HepG2 (cell line): ENCODE results near the gene MDH1B. TPM values are rescaled to one million over a fixed set of nuclear protein-coding genes. Genes with fewer than 3 reads are reported as not detected.
"Not testable (repeated sequence)": the region's sequence is repeated elsewhere in the genome, so short reads cannot be mapped to it uniquely, and the experiment has no call there.

Experiments
- ATAC-seq: fragments of 200-7000 bp; cut with Tn5 transposase; 3 replicates; pipeline ENCODE4 v1.9.1; 2020; ENCODE audit warnings: mild to moderate bottlenecking, moderate library complexity
- BruUV-seq: library from RNA; stranded (reverse); fragments of 400-500 nt; replicated peaks from 2 replicates; lab custom pipeline; 2021; lab: Mats Ljungman, UMichigan
- CTCF ChIA-PET: fragments of 300-600 bp; formaldehyde crosslinking; extraction: SDS; loops from one replicate; lab custom pipeline; 2021; ENCODE audit warnings: low total read pairs, inconsistent platforms, low intra/inter-chr PET ratio; lab: Yijun Ruan, JAX
- POLR2A ChIA-PET: fragments of 350-600 bp; sonication (Branson Sonifier 250); formaldehyde crosslinking; loops from one replicate; lab custom pipeline; 2020; ENCODE audit warnings: antibody characterized with exemption, inconsistent platforms; lab: Yijun Ruan, JAX
- DNase-seq: peaks from one replicate; pipeline ENCODE4 v3.0.0-alpha.2; 2015; ENCODE audit warnings: low spot score
- FAIRE-seq: peaks from 3 replicates; lab custom pipeline; 2011; peaks lifted over from hg19 to GRCh38; lab: Jason Lieb, UNC
- H2AFZ ChIP-seq: one replicate; pipeline ENCODE4 v1.6.1; 2011; ENCODE audit warnings: low read length, inconsistent platforms
- H3K27ac ChIP-seq: fragments of 300-600 bp; 3 replicates; pipeline ENCODE4 v1.8.0; 2011; ENCODE audit warnings: mixed run types, mild to moderate bottlenecking, mixed read lengths, low read length, inconsistent platforms; ENCODE audit not compliant: insufficient read depth; ENCODE audit errors: extremely low read length
- H3K27me3 ChIP-seq, 2 experiments: fragments of 200-600 bp in 1 of 2; 2 replicates in 1 of 2; 3 replicates in 1 of 2; pipeline versions ENCODE4 v1.6.0 to v1.8.0; 2011; ENCODE audit warnings: low read length in 2 of 2, mild to moderate bottlenecking in 2 of 2, moderate library complexity in 2 of 2, inconsistent platforms in 1 of 2; ENCODE audit not compliant: insufficient read depth in 2 of 2, control insufficient read depth in 1 of 2
- H3K36me3 ChIP-seq, 2 experiments: fragments of 200-600 bp in 1 of 2; replicated peaks in 1 of 2; 2 replicates in 1 of 2; 3 replicates in 1 of 2; pipeline versions ENCODE4 v1.5.1 to v1.8.0; 2011; ENCODE audit warnings: low read length in 2 of 2, inconsistent platforms in 1 of 2; ENCODE audit not compliant: insufficient read depth in 2 of 2, control insufficient read depth in 1 of 2
- H3K4me1 ChIP-seq: 2 replicates; pipeline ENCODE4 v1.5.1; 2012; ENCODE audit warnings: low read length, inconsistent platforms; ENCODE audit not compliant: insufficient read depth
- H3K4me2 ChIP-seq: 2 replicates; pipeline ENCODE4 v1.6.0; 2011; ENCODE audit warnings: low read depth, low read length, inconsistent platforms
- H3K4me3 ChIP-seq, 3 experiments: fragments of 200-600 bp in 1 of 3; sonication (generic), shearing (Covaris generic) in 1 of 3; replicated peaks in 1 of 3; 2 replicates each; pipeline ENCODE4 v1.5.1; 2011 to 2016; ENCODE audit warnings: low read length in 3 of 3, inconsistent platforms in 2 of 3, low read depth in 2 of 3, mild to moderate bottlenecking in 2 of 3, control low read depth in 1 of 3, mixed read lengths in 1 of 3; ENCODE audit not compliant: insufficient read depth in 1 of 3
- H3K79me2 ChIP-seq: one replicate; pipeline ENCODE4 v1.6.1; 2011; ENCODE audit warnings: low read length, inconsistent platforms; ENCODE audit not compliant: insufficient read depth
- H3K9ac ChIP-seq: 2 replicates; pipeline ENCODE4 v1.6.0; 2011; ENCODE audit warnings: mild to moderate bottlenecking, low read depth, low read length, inconsistent platforms; ENCODE audit not compliant: insufficient read depth
- H3K9me3 ChIP-seq: 2 replicates; pipeline ENCODE4 v1.5.1; 2012; ENCODE audit warnings: mild to moderate bottlenecking, low read length
- H4K20me1 ChIP-seq: 2 replicates; pipeline ENCODE4 v1.6.0; 2011; ENCODE audit warnings: inconsistent platforms, mild to moderate bottlenecking, low read length, moderate library complexity; ENCODE audit not compliant: insufficient read depth
- CREB1 ChIP-seq, 2 experiments: fragments of 450-650 bp in 1 of 2; IDR thresholded peaks; 2 replicates each; pipeline ENCODE4 v1.6.1; 2016 to 2017; ENCODE audit warnings: control low read depth in 1 of 2, mild to moderate bottlenecking in 1 of 2, missing compliant biosample characterization in 1 of 2, missing genetic modification characterization in 1 of 2
- GTF3A ChIP-seq: sonication (generic); formaldehyde crosslinking; conservative IDR thresholded peaks from 2 replicates; pipeline ENCODE4 v1.4.0; 2020; ENCODE audit warnings: mild to moderate bottlenecking, missing genetic modification reagents
- ISX ChIP-seq: sonication (generic); formaldehyde crosslinking; conservative IDR thresholded peaks from 2 replicates; pipeline ENCODE4 v1.5.0; 2020; ENCODE audit warnings: missing genetic modification reagents
- PRMT3 ChIP-seq: sonication (generic); formaldehyde crosslinking; IDR thresholded peaks from 2 replicates; pipeline ENCODE4 v1.8.1; 2022; ENCODE audit warnings: low read depth, mild to moderate bottlenecking, moderate library complexity, missing genetic modification reagents, borderline replicate concordance
- THYN1 ChIP-seq: sonication (generic); formaldehyde crosslinking; IDR thresholded peaks from 2 replicates; pipeline ENCODE4 v1.8.1; 2023; ENCODE audit warnings: low read depth, mild to moderate bottlenecking, moderate library complexity, missing genetic modification reagents, borderline replicate concordance
- ZFY ChIP-seq: sonication (generic); formaldehyde crosslinking; IDR thresholded peaks from 2 replicates; pipeline ENCODE4 v1.4.0; 2020; ENCODE audit warnings: missing genetic modification reagents
- ZMAT3 ChIP-seq: sonication (generic); formaldehyde crosslinking; conservative IDR thresholded peaks from 2 replicates; pipeline ENCODE4 v1.7.0; 2021; ENCODE audit warnings: missing genetic modification reagents
- ZNF124 ChIP-seq: sonication (generic); formaldehyde crosslinking; IDR thresholded peaks from 2 replicates; pipeline ENCODE4 v1.4.0; 2020; ENCODE audit warnings: missing genetic modification reagents
- ZNF329 ChIP-seq: sonication (generic); formaldehyde crosslinking; IDR thresholded peaks from 2 replicates; pipeline ENCODE4 v1.9.0; 2021; ENCODE audit warnings: low read depth, mild to moderate bottlenecking, missing genetic modification reagents
- ZNF446 ChIP-seq: sonication (generic); formaldehyde crosslinking; IDR thresholded peaks from 2 replicates; pipeline ENCODE4 v1.5.0; 2020; ENCODE audit warnings: mild to moderate bottlenecking, missing genetic modification reagents
- ZNF567 ChIP-seq: sonication (generic); formaldehyde crosslinking; IDR thresholded peaks from 2 replicates; pipeline ENCODE4 v1.8.1; 2023; ENCODE audit warnings: mild to moderate bottlenecking, missing genetic modification reagents, borderline replicate concordance
- ZNF784 ChIP-seq: sonication (generic); formaldehyde crosslinking; IDR thresholded peaks from 2 replicates; pipeline ENCODE4 v1.5.1; 2020; ENCODE audit warnings: missing genetic modification reagents, mild to moderate bottlenecking, borderline replicate concordance
- ZUFSP ChIP-seq: sonication (generic); formaldehyde crosslinking; IDR thresholded peaks from 2 replicates; pipeline ENCODE4 v1.9.0; 2021; ENCODE audit warnings: missing genetic modification reagents, mild to moderate bottlenecking, borderline replicate concordance
- WGBS: methylation state at CpG from one replicate; pipeline ENCODE4 v1.1.6; 2017; ENCODE audit warnings: low lambda C conversion rate; 5-methylcytosine and 5-hydroxymethylcytosine counted together
- in situ Hi-C: cut with HindIII; loops from 2 replicates; pipeline ENCODE4 v1.10.0; 2017; ENCODE audit warnings: low pct_unique_long_range_greater_than_20kb; ENCODE audit not compliant: extremely low pct_ligation_motif_present
- intact Hi-C: fragments of 100-400 bp; cut with micrococcal nuclease; formaldehyde crosslinking; loops from one replicate; pipeline ENCODE4 v1.10.0; 2022; ENCODE audit not compliant: unreplicated experiment
- polyA plus RNA-seq, 8 experiments: library from polyadenylated mRNA; depleted of rRNA in 3 of 8; stranded (reverse) in 7 of 8; unstranded in 1 of 8; fragments of >200 nt; fragmentation: Illumina TruSeq in 4 of 8; extraction: Trizol in 4 of 8; gene quantifications; 2 replicates each; pipeline versions ENCODE4 v1.2.1 to v1.2.3, GENCODE V29; 2011 to 2016; ENCODE audit warnings: low read depth in 4 of 8, missing spikeins in 1 of 8, mixed read lengths in 1 of 8; ENCODE audit not compliant: insufficient read depth in 1 of 8
- total RNA-seq, 5 experiments: library from RNA; depleted of rRNA; stranded (reverse); fragments of >200 nt; fragmentation: Illumina TruSeq; extraction: Trizol; gene quantifications; 2 replicates each; pipeline ENCODE4 v1.2.3, GENCODE V29; 2016; ENCODE audit warnings: low read depth in 1 of 5
- TF ChIP-seq, protein P1 (sequence below): IDR thresholded peaks from 2 replicates; pipeline ENCODE4 v1.6.1; 2016

MDH1B gene
- total and polyA plus RNA-seq, 2 of the 13 experiments (the other 11 are each of a cell fraction or from before 2014, with no cell fraction given): 0.17 to 0.86 TPM

DNA sequence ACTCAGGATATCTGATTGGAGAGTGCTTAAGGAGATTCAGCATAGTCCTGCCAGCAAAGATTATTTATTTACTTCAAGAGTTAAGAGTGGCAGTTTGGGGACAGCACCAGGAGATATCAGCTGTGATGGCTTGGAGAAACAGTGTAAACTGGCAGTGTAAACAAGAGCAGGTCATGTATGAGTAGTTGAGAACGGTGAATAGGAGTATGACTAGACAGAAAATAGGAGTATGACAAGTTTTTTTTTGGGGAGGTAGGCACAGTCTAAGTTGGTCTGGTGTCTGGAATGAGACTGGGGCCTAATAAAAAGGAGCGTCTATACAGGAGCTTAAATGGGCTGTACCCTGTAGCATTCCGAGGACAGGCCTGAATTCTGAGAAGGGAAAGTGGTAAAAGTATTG lies 42.5 kb upstream of the MDH1B start:
- BruUV-seq, H3K36me3 ChIP-seq, DNase-seq, H3K9ac ChIP-seq, H3K27me3 ChIP-seq, CTCF ChIA-PET, H3K4me3 ChIP-seq, POLR2A ChIA-PET, FAIRE-seq, H3K27ac ChIP-seq, H2AFZ ChIP-seq, intact Hi-C loops, ATAC-seq, H3K79me2 ChIP-seq, H3K4me2 ChIP-seq, in situ Hi-C loops, H3K4me1 ChIP-seq, H4K20me1 ChIP-seq, H3K9me3 ChIP-seq: not testable (repeated sequence)
- WGBS: 48% methylated on average over 3 of the region's 3 CpGs

GRCh38 chr2:206805887-206806607 lies 40.9 kb upstream of the MDH1B start:
- no peak for DNase-seq
- in situ Hi-C loops (no loop called here), intact Hi-C loops (no loop called here)
- ChIA-PET CTCF (no interaction called here), POLR2A (no interaction called here)
- H3K4me2 ChIP-seq: no peak overlapping the region
- BruUV-seq: no TSS peak
- no peak overlapping the region for H3K27ac ChIP-seq
- 60% methylated on average over 6 of the region's 6 CpGs for WGBS
- no peaks in the 10 kb centered on the region for H3K79me2 ChIP-seq
- no peak; the same call in 1 of the 3 replicates for ATAC-seq
- no peaks in the 10 kb centered on the region; the same call in 1 of the 2 replicates for H4K20me1 ChIP-seq
- no peak overlapping the region for H3K9ac ChIP-seq
- H3K9me3 ChIP-seq: no peaks in the 10 kb centered on the region
- H3K4me1 ChIP-seq: no peaks in the 10 kb centered on the region
- no peak overlapping the region for H2AFZ ChIP-seq
- H3K4me3 ChIP-seq: no peak overlapping the region
- no peaks in the 10 kb centered on the region for H3K27me3 ChIP-seq
- H3K36me3 ChIP-seq: no peaks in the 10 kb centered on the region; a peak in 1 of 5 replicates
- FAIRE-seq: no peak
- no peak for TF ChIP-seq ZNF329 (CRISPR knock-in tag)
- TF ChIP-seq ZMAT3 (CRISPR knock-in tag): no peak
- TF ChIP-seq ISX (CRISPR knock-in tag): no peak
- no peak for TF ChIP-seq ZNF567 (CRISPR knock-in tag)
- TF ChIP-seq GTF3A (CRISPR knock-in tag): no peak
- TF ChIP-seq CREB1 (IDR thresholded peaks at IDR 0.05): no peak
- TF ChIP-seq CREB1 (CRISPR knock-in tag; IDR thresholded peaks at IDR 0.05): no peak
- TF ChIP-seq ZNF124 (CRISPR knock-in tag): no peak
- no peak for TF ChIP-seq ZNF446
- no peak for TF ChIP-seq ZNF784
- no peak for TF ChIP-seq PRMT3 (CRISPR knock-in tag)
- no peak for TF ChIP-seq ZUFSP
- TF ChIP-seq THYN1: no peak
- no peak for TF ChIP-seq ZFY
- TF ChIP-seq, protein P1, sequence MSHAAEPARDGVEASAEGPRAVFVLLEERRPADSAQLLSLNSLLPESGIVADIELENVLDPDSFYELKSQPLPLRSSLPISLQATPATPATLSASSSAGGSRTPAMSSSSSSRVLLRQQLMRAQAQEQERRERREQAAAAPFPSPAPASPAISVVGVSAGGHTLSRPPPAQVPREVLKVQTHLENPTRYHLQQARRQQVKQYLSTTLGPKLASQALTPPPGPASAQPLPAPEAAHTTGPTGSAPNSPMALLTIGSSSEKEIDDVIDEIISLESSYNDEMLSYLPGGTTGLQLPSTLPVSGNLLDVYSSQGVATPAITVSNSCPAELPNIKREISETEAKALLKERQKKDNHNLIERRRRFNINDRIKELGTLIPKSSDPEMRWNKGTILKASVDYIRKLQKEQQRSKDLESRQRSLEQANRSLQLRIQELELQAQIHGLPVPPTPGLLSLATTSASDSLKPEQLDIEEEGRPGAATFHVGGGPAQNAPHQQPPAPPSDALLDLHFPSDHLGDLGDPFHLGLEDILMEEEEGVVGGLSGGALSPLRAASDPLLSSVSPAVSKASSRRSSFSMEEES: no peak
